GM18519 (cell line): Measurements from ENCODE around the gene ACTMAP.

Experiments used
- ATAC-seq: cut with Tn5 transposase; IDR thresholded peaks from one replicate; pipeline ENCODE4 v1.9.1; 2021; ENCODE audit warnings: mild to moderate bottlenecking, moderate library complexity; ENCODE audit not compliant: unreplicated experiment, low FRiP score

ACTMAP gene

GRCh38 chr19:40702337-40703012 lies 47.8 kb downstream of the ACTMAP start:
- no peak for ATAC-seq

- no peak for ATAC-seq
Measured at GRCh38 chr19:40701758-40702157, 48.5 kb downstream of the ACTMAP start.

- ATAC-seq, result no peak
Measured at GRCh38 chr19:40700083-40700482, 50.2 kb downstream of the ACTMAP start.

- no peak for ATAC-seq
Measured at GRCh38 chr19:40697007-40697406, 53.3 kb downstream of the ACTMAP start.

GRCh38 chr19:40695881-40696280 lies 54.4 kb downstream of the ACTMAP start:
- no peak for ATAC-seq

GRCh38 chr19:40693896-40694295 lies 56.4 kb downstream of the ACTMAP start:
- no peak for ATAC-seq

GRCh38 chr19:40693150-40693788 lies 57.0 kb downstream of the ACTMAP start:
- ATAC-seq, result no peak

- ATAC-seq, result no peak
Measured at GRCh38 chr19:40692212-40692551, 58.1 kb downstream of the ACTMAP start.

GRCh38 chr19:40691421-40692211 lies 58.7 kb downstream of the ACTMAP start:
- no peak for ATAC-seq
